Limb (tissue), 2 donors: ENCODE measurements around the gene ATP1A4.

Source experiments
- DNase-seq, 2 donors: peaks; one replicate each; pipeline ENCODE4 v3.0.0-alpha.2; 2016; ENCODE audit errors: extremely low spot score in 2 of 2

The ATP1A4 gene

DNA sequence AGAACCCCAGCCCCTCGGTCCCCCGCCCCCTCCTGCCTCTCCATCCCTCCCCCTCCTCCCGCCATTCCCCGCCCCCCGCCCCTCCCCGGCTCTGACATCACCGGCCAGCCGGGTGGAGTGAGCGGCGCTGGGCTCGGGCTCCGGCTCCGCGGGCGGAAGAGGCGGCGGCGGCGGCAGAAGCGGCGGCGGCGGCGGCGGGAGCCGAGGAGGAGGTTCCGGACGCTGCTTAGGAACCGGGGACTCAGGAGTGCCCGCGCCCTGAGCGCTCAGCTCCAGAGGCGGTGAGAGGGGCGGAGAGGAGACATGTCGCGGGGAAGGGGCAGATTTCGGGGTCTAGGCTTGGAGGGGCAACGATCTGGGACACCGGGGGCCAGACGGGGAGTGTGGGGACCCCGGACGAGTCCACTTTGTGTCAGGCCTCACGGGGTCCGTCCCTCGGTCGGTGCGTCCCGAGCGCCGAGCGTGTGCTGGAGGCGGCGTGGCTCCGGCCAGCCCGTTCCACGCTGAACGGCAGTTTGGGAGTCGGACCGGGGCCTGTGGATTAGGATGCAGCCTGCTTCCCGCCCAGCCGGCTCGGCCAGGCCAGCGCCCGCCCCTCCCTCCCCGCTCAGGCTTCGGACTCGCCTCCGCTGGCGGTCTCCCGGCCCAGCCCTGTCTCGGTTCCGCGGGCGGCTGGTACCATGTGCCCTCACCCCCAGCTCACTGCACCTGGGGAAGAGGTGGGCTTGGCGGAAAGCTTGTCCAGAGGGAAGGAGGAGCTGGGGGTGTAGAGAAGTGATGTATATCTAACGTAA is 54.0 kb downstream of the ATP1A4 start, which contains the start of gene PEA15:
PEA15 (plus strand) TSS at position 143 of the 794 bp plus-strand sequence. CDS start 6,161 bp downstream, outside the sequence.
- DNase-seq = peak; percentile 43 to 94

DNA sequence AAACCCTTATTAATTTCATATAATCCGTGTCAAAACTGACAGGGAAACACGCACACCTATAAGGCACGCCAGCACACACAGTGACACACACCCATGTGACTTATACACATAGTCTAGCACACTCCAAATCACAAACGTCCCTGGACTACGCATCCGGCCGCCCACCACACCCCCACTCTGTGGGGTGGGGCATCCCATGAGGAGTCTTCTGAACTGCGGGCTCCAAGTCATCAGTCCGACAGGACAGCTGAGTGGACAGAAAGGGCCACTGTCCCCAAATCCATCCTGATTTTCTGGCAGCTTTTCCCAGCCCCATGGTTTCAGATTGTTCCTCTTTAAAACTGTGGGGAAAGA is 54.6 kb downstream of the ATP1A4 start:
- DNase-seq = no peak

DNA sequence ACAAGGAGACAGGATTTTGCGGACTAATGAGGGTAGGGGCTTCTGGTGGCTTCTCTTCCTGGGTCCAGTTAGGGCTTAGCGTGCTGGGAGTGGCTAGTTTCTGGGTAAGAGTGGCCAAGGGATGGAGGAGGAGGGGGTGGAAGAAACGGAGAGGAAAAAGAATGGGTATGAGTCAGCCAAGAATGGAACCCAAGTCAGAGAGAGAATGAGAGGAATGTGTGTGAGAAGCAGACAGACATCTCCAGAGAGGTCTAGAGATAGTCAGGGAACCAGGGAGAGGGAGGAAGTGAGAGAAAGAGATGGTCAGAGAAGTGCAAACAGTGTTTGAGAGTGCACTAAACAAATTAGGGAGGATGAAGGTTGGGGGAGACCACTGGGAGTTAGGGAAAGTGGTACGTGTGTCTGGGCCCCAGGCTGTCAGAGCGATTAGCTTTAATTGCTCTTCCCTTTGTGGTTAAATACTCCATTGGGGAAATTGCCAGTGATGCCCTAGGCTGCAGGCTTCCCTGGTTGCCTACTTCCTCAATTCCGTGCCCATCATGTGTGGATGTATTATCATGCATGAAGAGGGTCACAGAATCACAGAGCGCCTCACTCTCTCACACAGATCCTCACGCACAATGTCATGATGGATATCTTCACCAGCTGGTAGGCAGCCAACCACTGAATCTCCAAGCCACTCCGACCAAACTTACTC is 55.2 kb downstream of the ATP1A4 start:
- DNase-seq = no peak

DNA sequence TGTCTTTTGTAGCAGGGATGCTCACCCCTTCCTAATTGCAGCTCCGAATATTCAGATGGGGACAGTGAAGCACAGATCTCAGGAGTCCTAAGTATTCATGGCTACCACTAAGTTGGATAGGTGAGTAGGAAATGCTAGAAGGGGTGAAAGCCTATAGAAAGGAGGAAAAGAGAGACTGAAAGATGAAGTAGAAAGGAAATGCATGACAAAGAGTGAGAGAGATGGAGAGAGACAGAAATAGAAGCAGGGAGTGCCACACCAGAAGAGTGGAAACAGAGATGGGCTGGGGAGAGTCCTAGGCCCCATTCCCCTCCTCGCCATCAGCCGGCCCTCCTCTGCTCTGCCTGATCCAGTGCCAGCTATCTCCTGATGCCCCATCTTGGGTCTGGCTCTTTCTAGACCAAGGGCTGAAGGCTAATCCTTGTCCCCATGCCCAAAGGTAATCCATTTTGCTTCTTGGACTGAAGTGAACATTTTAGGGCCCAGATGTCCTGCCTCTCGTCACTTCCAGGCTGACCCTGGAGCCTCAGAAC is 55.8 kb downstream of the ATP1A4 start:
- DNase-seq = no peak

DNA sequence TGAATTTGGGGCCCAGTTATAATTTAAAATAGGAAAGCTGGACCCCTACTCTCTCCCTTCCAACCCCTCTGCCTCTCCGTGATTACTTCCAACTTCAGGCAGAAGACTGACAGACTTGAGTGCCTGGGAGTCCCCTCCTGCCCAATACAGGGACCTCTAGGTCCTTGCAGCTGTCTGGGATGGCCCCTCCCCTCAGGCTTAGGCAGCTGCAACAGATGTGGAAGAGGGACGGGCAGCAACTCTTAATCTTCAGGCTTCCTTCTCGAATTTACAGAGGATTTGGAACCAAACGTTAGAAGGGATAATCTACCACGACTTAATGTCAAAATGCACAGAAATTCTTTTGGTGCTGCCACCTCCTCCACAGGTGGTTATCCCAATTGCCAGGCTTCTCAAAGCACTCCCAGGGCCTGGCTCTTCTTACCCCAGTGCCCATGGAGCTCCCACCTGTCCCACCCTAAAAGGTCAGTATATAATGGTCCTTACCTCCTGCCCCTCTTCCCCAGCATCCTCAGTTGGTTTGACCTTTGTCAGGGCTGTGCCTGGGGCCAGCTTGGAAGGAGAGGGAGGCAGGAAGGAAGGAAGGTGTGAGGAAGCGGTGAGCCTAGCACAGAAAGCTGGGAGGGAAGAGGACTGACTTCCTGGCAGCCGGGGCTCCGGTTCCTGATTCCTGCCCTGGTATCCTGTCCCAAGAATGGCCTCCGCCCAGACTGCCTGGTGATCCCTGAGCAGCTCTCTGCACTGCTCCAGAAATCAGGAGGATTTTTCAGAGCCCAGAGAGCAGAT is 56.6 kb downstream of the ATP1A4 start:
- peak in 1 of 2 donors; percentile 56 for DNase-seq

DNA sequence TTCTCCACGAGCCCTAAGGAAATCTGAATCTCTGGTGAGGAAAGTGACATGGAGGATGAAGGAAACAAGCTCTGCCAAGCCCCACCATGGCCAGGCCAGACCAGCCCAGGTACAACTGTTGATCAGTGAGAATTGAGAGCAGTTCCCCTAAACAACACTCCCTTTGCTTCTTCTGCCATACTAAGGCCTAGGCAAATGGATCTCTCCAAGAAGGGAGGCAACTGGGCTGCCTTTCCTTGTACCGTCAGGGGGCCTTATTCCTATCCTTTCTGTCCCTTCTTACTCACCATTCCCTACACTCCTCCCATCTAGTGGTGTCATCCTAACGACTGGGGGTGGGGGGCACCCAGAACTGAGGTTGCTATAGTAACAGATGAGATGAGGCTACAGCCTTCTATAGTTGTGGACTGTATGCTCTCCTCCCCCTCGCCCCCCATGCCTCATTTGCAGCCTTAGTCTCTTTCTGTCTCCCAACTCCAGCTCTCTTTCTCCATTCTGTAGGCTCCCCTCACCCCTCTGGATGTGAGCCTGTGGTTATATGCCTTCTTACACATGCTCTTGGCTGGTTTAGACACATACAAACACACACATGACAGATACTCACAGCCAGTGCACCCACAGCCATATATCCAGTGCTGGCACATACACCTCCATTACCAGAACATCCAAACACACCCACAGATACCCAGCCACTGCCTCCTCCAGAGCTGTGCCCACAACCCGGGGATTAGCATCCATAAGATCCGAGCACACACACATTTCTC is 57.3 kb downstream of the ATP1A4 start:
- no peak for DNase-seq

DNA sequence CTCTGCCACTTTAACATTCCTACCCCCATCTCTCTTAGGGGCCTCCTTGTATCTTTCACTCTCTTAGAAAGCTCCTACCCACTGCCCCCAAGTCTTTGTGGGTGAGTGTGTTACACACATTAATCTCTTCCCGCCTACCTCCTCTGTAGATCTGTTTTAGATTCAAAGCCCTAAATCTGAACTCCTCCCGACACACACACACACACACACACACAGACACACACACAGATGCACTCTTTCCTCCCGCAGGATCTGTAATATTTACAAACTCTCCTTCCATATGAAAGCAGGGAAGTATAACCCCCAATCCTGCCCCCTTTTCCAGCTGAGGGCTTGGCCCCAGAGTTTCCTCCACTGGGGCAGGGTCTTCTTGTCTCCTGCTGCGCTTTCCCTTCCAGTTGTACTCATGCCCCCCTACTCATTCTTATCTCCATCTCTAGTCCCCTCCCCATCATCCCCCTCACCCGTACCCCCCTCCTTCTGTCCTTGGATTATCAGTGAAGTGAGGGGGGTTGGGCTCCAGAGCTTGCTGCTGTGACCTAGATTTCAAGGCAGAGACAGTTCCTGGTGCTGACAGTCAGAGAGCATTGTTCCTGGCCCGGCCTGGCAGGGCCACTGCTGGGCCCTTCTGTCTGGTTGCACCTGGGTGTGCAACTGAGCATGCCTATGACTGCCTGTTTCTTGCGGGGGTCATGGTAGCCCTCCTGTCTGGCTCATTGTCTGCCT is 58.1 kb downstream of the ATP1A4 start:
- no peak for DNase-seq

DNA sequence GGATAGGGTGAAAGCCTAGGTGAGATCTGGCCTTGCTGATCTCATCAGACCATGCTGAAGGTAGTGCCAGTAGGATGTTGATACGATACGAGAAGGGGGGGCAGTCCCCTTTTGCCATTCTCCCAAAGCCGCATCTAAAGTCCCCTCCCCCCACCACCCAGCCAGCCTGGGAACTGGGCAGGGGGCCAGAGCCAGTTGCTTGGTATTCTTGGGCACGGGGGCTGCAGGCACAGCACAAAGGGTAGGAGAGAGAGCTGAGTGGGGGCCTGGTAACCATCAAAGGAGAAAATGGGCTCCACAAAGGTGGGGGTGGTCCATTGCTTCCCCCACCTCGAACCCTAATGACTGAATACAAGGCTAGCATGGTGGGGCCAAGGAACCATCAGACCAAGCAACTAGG is 59.2 kb downstream of the ATP1A4 start:
- DNase-seq = peak in 1 of 2 donors; percentile 66

DNA sequence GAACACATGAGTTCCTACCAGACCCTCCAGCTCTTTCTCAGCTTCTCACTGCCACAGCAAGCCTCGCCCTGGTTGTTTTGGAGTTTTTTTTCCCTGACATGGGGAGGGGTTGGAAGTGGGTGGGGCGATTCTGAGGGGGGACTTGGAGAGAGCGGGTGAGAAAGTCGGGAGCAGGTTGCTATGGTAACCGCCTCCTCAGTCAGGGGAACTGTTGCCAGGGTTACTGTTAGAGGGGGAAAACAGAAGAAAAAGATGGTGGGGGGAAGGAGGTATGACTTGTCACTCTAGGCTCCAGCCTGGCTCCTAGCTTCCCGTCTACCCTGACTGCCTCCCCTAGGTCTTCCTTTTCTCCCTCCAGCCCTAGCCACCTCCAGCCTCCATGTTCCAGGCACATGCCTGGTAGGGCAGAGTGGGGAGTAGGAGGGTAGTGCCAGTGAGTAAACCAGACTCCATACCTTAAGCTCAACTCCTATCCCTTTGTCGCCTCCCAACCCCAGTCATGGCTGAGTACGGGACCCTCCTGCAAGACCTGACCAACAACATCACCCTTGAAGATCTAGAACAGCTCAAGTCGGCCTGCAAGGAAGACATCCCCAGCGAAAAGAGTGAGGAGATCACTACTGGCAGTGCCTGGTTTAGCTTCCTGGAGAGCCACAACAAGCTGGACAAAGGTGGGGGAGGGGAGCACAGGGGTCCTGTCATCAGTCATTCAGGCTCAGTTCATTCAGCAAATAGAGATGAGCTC is 59.8 kb downstream of the ATP1A4 start:
- no peak for DNase-seq

DNA sequence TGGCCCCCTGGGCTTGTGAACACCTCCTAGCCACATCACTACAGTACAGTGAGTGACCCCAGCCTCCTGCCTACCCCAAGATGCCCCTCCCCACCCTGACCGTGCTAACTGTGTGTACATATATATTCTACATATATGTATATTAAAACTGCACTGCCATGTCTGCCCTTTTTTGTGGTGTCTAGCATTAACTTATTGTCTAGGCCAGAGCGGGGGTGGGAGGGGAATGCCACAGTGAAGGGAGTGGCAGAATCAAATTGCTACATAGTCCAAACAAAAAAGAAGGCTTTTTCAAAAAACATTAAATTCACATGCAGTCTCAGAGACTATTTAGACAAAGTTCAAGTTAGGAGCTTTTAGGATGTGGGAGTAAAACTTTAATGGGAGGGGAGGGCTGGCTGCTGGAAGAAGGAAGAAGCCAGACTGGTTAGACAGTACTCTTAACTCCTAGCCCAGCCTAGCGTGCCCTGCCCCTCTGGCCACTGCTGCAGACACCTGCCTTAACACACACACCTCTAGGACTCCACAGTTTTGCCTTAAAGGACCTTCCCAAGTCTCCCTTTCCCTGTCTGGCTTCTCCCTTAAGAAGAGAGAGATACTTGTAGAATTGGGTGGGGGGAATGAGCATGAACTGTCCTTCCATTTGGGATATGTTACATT is 63.2 kb downstream of the ATP1A4 start:
- no peak for DNase-seq

DNA sequence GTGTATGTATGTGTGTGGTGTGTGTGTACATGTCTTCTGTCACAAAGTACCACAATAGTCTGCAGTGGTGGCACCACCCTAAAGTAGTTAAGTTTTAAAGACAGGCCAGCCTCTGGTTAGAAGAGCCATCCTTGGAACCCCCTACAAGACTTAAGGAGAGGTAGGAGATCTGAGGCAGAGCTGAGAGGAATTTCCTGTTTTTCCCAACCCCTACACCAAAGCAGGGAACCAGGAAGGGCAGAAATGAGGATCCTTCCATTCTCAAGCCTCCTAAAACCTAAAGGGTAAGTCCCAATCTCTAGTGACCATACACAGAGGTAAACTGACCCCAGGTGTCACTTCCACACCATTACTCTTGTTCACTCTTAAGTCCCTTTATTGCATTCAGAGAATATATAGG is 64.9 kb downstream of the ATP1A4 start:
- no peak for DNase-seq

DNA sequence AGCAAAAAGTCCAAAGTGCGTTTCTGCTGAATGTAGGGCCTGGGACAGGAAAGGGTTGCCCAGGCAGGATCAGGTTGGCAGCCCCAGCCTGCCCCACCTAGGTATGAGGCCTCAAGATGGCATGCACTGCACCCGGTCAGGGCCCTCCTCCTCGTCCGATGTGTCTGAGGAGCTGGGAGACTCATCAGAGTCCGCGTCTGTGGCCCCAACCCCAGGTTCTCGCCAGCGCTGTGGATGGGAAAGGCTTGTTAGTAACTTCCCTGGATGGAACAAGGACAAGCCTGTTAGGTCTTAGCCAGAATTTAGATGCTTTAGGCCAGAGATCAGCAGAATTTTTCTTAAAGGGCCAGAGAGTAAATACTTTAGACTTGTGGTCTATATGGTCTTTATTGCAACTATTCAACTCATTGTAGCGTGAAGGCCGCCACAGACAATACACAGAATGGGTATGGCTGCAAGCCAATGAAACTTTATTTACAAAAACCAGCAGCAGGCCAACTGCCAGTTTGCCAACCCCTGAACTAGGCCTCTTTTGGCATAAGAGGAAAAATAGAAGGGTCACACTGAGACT is 66.2 kb downstream of the ATP1A4 start:
- DNase-seq = no peak

DNA sequence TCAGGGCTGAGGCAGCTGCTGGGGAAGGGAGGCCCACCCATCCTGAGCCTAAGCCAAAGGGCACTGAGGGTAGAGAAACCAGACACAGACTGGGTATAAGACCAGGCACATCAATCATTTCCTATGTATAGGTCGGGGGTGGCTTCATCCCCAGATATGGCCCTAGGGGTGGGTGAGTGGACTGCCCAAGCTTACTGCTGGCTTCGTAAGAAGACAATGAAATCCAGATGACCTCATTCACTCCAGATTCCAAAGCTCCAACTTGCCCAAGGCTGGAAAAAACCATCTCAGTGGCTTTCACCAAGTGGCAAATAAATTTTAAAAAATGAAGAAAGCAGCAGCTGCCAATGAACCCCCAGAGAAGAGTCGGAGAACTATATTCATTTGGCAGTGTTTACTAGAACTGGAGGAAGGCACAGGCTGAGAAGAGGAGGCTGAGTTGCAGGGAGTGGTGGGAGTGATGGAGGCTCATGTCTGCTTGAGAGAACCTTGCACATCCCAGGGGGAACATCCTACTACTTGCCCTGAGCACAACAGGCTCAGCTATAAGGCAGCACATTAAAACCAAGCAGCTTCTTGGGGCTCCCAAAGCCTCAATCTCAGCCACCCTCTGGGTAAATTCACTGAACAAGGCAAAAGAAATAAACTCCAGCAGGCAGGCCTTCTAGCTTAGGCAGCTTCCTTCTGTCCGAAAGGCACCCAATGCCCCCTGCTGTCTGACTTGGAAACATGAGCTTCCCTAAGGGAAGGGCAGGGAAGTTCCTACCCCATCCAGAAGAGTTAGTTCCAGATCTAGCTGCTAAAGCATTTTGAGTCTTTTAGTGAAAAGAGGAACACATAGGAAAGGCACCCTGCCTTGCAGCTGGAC is 67.9 kb downstream of the ATP1A4 start:
- no peak for DNase-seq

DNA sequence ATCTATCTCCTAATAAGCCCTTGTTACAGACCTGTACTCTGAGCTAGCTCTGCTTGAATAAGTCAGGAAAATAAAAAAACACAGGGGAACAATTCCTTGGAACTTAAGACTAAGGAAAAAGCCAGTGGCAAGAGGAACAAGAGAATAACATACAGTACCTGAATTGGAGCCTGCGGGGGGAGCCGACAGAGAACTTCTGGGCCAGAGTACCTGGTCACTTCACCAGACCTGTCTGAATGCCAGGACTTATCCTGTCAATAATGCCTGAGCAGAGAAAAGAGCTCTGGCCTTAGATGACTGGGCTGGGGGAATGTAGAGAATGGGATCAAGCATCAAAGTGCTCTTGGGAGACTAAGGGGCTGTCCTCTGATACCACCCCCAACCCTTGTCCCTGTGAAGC is 68.9 kb downstream of the ATP1A4 start:
- DNase-seq = no peak

DNA sequence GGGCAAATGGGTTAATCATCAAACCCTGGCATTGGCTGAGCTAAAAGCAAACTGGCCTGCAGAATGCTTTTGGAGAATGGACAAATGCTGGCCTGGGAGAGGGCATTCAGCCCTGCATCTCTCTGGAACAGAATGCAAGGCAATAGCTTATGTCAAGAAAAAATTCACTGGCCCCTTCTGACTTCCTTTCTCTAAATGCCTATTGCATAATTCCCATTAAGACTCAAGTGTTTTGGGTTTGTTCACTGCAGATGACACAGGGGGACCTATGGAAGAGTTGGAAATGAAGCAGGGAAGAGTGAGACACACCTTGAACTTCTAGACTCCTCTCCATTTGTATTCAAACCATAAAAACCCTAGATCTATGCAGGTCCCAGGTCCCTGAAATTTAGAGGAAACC is 69.7 kb downstream of the ATP1A4 start:
- DNase-seq = no peak

DNA sequence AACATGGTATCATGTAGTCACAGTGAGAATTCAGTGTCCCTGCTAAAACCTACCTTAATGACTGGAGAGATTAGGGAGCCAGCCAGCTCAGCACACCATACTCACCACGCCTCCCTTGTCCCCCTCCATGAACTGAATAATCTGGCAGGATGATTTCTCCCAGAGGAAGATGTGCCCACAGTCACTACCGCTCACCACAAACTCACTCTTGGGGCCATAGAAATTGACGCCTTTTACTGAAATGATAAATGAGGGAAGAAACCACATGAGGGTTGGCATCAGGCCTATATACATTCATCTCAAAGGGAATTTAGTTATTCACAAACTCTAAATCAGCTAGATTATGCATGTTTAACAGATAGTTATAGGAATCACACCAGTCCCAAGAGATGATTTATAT is 71.1 kb downstream of the ATP1A4 start:
- no peak for DNase-seq

DNA sequence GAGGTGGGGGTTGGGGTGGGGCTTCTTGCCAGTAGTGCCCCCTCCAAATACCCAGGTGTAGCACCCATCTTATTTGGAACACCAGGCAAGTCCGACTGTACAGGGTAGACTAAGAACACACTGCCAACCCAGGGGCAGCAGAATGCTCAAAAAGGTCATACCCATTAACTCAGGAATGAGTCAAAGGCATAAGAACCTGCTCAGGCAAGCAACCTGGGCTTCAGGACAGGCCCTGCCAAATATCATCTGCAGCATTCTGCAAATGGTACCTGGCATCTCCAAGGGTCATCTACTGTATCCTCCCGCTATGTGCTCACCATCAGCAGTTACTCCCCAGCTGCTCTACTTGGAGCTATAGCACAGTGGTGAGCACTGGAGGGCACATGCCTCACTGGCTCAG is 73.2 kb downstream of the ATP1A4 start:
- no peak for DNase-seq

DNA sequence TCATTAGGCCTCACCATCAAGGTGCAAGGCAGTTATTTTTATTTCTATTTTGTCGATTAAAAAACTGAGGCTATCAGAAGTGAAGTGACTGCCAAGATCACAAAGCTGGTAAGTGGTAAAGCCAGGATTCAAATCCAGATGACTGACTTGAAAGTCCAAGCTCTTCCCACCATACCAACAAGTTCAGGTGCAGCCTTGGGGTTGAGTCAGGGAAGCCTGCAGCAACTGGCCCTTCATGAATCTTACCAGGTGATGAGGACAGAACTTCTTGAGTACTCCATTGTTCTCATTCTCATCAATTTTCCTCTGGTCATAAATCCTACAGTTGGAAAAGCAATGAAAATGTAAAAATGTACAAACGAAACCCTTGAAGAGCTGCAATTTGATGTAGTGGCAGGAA is 73.9 kb downstream of the ATP1A4 start:
- no peak for DNase-seq
